NCI-H748 (cell line): Measurements from ENCODE around the gene FAM20C.

Experiments used
- DNase-seq: peaks from one replicate; lab custom pipeline; 2025; ENCODE audit not compliant: unreplicated experiment; lab: John Stamatoyannopoulos, UW

FAM20C gene

GRCh38 chr7:191981-192649 is at the start of gene FAM20C:
Gene FAM20C, plus strand, starts transcription at chr7:192571. Its CDS starts 629 bp downstream, at chr7:193200.
- DNase-seq, result peak; percentile 71

- no peak for DNase-seq
Measured at GRCh38 chr7:143145-143751, 49.1 kb upstream of the FAM20C start.

- no peak for DNase-seq
Measured at GRCh38 chr7:143811-144453, 48.4 kb upstream of the FAM20C start.

GRCh38 chr7:144454-144826 is 47.9 kb upstream of the FAM20C start:
- no peak for DNase-seq

GRCh38 chr7:145863-146262 is 46.5 kb upstream of the FAM20C start:
- DNase-seq, result no peak

- DNase-seq, result no peak
Measured at GRCh38 chr7:148543-148931, 43.8 kb upstream of the FAM20C start.

GRCh38 chr7:148932-149790 is 43.2 kb upstream of the FAM20C start:
- peak; percentile 97 for DNase-seq

- DNase-seq, result peak; percentile 59
Measured at GRCh38 chr7:149791-150636, 42.4 kb upstream of the FAM20C start.

GRCh38 chr7:150811-151221 is 41.6 kb upstream of the FAM20C start:
- no peak for DNase-seq

GRCh38 chr7:151346-152050 is 40.9 kb upstream of the FAM20C start:
- no peak for DNase-seq

- no peak for DNase-seq
Measured at GRCh38 chr7:152702-153391, 39.5 kb upstream of the FAM20C start.

GRCh38 chr7:153604-154003 is 38.8 kb upstream of the FAM20C start:
- no peak for DNase-seq

- DNase-seq, result no peak
Measured at GRCh38 chr7:154096-154799, 38.1 kb upstream of the FAM20C start.

GRCh38 chr7:155469-155900 is 36.9 kb upstream of the FAM20C start:
- no peak for DNase-seq

- no peak for DNase-seq
Measured at GRCh38 chr7:156111-157007, 36.0 kb upstream of the FAM20C start.

GRCh38 chr7:157008-157310 is 35.4 kb upstream of the FAM20C start:
- no peak for DNase-seq

- DNase-seq, result no peak
Measured at GRCh38 chr7:157771-158625, 34.4 kb upstream of the FAM20C start.
